Hepatocyte (in vitro differentiated cells): Measurements from ENCODE around the gene PCGF1.

ENCODE experiments used
- CTCF ChIP-seq: fragments of 200-600 bp; sonication (generic); IDR thresholded peaks from 2 replicates; pipeline ENCODE4 v1.5.1; 2016; ENCODE audit warnings: antibody characterized with exemption, mild to moderate bottlenecking; ENCODE audit not compliant: poor library complexity
- EZH2 ChIP-seq: fragments of 200-600 bp; sonication (generic); IDR thresholded peaks from 2 replicates; pipeline ENCODE4 v1.6.1; 2016; ENCODE audit warnings: antibody characterized with exemption, mild to moderate bottlenecking, borderline replicate concordance

GRCh38 chr2:74551530-74551929 lies 44.0 kb upstream of the PCGF1 start:
- TF ChIP-seq EZH2 (no peak), CTCF (no peak)
